HG03378 (cell line): ENCODE measurements around the gene PPP6R3.

Experiments used
- ATAC-seq: cut with Tn5 transposase; IDR thresholded peaks from one replicate; pipeline ENCODE4 v1.9.1; 2021; ENCODE audit warnings: mild to moderate bottlenecking, moderate library complexity; ENCODE audit not compliant: unreplicated experiment

The PPP6R3 gene

DNA sequence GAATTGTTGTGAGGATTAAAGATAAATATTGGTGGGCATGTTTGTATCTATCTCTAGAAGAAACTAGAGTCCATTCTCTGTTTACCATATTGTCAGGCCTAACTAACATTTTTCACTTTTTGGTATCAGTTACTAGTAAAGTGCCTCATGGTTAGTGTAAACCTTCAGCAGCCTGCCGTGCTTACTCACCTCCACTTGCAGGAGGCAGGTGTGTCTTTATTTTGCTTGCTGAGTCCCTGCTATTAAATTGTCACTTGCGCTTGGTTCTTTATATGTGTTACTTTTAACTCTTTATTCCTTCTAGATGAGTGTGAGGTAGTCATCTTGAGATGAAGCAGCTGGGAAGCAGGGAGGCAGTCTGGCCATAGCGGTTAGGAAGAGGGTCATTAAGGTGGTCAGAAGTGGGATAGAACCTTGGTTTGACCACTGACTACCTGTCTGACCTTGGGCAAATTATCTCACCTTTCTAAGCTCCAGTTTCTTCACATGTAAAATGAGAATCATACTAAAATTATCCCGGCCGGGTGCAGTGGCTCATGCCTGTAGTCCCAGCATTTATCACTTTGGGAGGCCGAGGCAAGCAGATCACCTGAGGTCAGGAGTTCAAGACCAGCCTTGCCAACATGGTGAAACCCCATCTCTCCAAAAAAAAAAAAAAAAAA is 21.2 kb downstream of the PPP6R3 start:
- ATAC-seq, result no peak

- no peak for ATAC-seq
Observed at GRCh38 chr11:68488623-68489022, 28.1 kb downstream of the PPP6R3 start.

GRCh38 chr11:68495220-68495729 is 34.7 kb downstream of the PPP6R3 start:
- ATAC-seq, result no peak

DNA sequence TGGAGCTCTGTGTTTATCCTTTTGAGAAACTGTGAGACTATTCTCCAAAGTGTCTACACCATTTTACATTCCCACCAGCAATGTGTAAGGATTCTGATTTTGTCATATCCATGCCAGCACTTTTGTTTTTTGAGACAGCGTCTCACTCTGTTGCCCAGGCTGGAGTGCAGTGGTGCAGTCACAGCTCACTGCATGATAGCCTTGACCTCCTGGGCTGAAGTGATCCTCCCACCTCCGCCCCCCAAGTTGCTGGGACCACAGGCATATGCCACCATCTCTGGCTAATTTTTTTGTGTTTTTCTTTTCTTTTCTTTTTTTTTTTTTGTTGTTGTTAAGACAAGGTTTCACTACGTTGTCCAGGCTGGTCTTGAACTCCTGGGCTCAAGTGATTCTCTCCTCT is 35.3 kb downstream of the PPP6R3 start:
- ATAC-seq, result no peak

DNA sequence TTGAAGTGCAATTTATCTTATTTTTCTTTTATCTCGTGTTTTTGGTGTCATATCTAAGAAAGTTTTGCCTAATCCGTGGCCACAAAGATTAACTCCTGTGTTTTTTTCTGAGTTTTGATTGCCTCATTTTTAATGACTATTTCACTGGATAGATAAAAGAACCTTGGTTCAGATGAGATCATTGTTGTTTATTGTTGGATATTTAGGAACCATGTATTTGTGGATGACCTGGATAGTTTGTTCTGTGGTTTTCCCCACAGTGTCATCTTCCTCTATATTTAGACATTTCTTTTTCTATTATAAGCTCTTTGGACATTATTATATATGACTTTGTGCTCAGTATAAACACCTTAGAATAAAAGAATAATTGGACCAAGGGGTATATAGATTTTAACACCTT is 37.2 kb downstream of the PPP6R3 start:
- no peak for ATAC-seq

GRCh38 chr11:68498321-68498720 is 37.8 kb downstream of the PPP6R3 start:
- no peak for ATAC-seq

DNA sequence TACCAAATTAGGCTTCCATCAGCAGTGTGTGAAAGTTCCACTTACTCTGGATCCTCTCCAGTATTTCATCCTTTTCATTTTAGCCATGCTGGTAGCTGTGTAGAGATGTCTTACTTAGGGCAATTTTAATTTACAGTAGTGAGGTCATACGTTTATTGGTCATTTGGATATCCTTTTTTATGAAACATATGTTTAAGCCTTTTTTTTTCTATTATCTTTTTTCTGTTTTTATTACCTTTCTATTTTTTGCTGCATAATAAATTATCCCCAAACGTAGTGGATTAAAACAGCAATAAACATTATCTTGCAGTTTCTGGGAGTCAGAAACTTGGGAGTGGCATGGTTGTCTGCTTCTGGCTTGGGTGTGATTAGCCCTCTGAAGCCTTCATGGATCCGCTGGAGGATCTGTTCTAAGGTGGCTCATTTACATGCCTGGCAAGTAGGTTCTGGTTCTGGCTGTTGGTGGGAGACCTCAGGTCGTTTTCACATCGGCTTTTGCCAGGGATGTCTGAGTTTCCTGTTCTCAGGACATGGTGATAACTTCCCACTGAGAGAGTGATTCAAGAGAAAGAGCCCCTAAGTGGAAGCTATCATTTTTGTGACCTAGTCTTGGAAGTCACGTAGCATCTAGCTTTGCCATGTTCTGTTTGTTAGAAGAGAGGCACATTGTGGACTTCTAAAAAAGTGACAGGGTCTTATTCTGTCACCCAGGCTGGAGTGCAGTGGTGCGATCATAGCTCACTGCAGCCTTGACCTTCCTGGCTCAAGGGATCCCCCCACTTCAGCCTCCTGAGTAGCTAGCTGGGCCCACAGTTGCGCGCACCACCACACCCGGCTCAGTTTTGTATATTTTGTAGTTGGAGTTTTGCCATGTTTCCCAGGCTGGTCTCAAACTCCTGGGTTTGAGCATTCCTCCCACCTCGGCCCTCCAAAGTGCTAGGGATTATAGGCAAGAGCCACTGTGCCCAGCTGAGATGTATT is 38.6 kb downstream of the PPP6R3 start:
- no peak for ATAC-seq

GRCh38 chr11:68500206-68500605 is 39.7 kb downstream of the PPP6R3 start:
- no peak for ATAC-seq

- no peak for ATAC-seq
Observed at GRCh38 chr11:68501813-68502212, 41.3 kb downstream of the PPP6R3 start.

- no peak for ATAC-seq
Observed at GRCh38 chr11:68503251-68503687, 42.7 kb downstream of the PPP6R3 start.

DNA sequence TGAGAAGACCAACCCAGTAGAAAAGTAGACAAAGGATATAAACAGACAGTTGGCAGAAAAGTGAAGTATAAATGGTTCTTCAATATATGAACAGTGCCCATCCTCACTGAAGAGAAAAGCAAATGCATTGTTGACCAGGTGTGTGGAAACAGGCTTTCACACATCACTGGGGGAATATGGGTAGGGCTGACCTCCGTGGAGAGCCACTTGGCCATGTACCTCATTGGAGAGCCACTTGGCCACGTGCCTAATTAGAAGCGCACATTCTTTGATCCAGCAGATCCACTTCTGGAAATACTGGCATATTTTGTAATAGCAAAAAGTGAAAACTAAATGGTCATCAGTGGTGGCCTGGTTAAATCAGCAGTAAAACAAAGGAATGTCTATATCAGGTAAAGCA is 43.2 kb downstream of the PPP6R3 start:
- ATAC-seq, result no peak

DNA sequence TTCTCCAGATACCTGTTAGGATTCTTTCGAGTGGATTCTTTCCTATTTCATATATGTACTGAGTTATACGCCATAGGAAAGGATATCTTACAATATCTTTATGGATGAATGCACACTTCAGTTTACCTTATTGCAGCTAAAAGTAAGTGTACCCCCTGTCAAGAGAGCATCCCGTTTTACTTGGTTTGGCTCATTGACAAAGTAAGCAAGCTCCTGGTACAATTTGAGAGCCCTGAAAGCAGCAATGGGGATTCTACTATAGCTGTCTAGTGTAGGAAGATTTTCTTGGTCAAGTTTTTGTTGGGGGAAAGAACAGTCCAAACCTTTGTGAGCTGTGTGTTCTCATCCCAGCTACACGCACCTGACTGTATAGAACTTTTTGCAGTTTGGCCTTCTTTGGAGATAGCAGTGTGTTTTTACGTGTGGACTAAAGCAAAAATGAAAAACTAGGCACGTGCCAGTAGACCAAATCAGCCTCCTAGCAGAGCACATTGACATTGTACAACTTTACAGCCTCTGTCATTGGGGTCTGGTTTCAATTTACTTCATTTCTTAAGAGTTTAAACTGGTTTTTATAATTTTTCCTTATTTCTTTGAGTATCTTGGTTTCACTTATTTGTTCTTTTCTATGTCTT is 44.0 kb downstream of the PPP6R3 start:
- ATAC-seq, result no peak

GRCh38 chr11:68505596-68505995 is 45.0 kb downstream of the PPP6R3 start:
- ATAC-seq, result no peak

DNA sequence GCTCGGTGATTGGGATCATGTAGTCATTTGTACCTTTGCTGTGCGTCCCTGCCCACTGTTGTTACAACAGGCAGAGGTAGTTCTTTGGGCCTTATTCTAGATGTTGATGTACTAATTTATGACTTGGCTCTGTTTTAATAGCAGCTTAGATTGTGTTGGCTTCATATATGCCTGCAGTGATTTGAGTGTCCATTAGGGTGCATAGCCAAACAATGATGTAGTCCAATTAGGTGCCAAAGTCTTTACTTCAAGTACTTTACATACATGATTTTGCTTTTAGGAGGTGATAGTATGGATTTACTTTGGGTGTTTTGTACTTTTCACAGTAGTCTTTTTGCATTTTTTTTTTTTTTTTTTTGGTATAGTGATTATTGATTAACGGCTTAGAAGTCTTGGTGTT is 46.4 kb downstream of the PPP6R3 start:
- ATAC-seq, result no peak

DNA sequence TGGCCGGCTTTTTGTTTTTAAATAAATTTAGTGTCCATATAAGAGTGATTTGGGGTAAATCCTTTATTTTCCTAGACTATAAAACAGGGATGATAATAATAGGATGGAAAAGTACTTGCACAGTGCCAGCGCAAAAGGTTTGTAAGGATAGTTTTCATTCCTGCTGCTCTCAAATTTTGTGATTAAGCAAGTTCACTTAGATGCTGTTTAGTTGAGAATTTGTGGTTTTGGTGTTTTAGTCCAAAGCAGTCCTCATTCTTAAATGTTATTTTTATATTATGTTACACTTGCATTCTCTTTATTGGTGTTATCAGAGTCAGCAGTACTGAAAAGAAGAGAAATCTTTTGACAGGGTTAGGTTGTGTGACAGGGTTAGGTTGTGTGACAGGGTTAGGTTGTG is 47.9 kb downstream of the PPP6R3 start:
- no peak for ATAC-seq

DNA sequence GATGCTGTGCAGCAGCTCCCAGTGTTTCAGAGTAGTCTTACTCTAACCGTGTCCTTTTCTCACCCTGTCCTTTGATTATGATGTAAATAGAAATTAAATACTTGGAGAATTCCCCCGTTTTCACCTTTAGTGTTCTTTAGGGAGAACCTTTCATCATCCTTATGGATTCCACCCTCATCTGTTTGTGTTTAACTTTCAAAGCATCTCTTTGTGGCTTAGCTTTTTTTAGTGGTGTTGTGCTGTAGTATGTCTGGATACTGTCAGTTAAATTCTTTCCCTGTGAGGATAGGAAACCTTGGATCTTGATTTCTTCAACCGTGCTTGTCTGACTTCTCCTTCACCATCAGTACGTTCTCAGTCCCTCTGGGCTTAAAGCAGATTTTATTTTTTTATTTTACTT is 48.5 kb downstream of the PPP6R3 start:
- ATAC-seq, result no peak

DNA sequence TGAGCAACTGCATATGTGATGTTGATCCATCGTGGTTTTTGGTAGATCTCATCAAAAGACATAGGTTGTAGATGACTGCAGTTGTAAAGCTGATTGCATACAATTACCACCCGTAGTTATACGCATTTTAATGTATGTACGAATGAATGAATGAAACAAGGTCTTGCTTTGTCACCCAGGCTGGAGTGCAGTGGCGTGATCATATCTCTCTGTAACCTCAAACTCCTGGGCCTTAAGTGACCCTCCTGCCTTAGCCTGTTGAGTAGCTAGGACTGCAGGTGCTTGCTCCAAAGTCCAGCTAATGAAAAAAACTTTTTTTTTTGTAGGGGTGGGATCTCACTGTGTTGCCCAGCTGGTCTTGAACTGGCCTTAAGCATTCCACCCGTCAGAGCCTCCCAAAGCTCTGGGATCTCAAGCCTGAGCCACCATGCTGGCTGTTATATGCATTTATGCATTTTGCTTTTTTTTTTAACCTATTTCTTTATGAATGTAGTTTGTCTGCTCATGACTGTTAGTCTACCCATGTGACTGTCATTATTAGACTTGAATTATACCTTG is 53.5 kb downstream of the PPP6R3 start:
- no peak for ATAC-seq

DNA sequence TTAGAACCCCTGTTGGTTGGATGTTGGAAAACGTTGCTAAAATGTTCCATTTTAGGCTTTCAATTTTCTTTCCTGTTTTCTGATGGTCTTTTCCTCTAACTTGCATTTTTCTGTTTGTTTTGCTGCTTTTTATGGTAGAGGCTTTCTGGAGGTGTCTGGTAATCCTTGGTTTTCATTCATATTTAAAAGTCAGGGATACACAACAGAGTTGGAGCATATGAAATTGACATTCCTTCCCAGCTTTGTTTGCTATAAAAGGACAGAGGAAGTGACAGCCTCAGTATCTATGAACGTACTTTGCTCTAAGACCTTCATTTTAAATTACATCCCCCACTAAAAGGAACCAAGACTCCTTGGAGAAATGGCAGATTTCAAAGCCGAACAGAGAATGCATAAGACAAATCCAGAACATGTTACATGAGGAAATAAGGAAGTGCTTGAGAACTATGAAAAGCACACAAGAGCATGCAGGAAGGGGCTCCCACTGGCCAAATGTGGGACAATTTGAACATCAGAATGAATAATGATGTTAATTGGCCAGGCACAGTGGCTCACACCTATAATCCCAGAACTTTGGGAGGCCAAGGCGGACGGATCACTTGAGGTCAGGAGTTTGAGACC is 56.7 kb downstream of the PPP6R3 start:
- ATAC-seq, result no peak

DNA sequence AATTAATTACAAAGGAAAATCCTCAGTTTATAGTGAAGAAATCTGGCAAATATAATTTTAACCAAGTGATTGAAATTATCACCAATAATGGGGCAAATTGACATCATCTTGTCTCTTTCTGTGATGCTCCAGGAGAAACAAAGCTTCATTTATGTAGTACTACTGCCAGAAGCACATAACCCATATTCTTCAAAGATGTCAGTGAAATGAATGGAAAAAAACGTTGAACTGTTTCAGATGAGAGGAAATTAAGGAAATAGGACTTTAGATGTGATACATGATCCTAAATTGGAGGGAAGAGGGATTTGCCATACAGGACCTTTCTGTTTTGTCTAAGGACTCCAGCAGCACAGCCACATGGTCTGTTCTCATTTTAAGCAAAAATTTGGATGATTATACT is 57.6 kb downstream of the PPP6R3 start:
- no peak for ATAC-seq

GRCh38 chr11:68521969-68522652 is 61.6 kb downstream of the PPP6R3 start:
- ATAC-seq, result no peak
